OCI-LY7 (cell line): ENCODE data around the gene RADIL. TPM values are rescaled to one million over a fixed set of nuclear protein-coding genes. Genes with fewer than 3 reads are reported as not detected.

Experiments
- BruUV-seq: library from RNA; stranded (reverse); fragments of 400-500 nt; replicated peaks from 2 replicates; lab custom pipeline; 2021; lab: Mats Ljungman, UMichigan
- CTCF ChIA-PET: fragments of 300-600 bp; sonication (Branson Sonifier 250); formaldehyde crosslinking; loops from one replicate; lab custom pipeline; 2022; ENCODE audit warnings: antibody characterized with exemption; ENCODE audit not compliant: unreplicated experiment; lab: Charles Lee
- POLR2A ChIA-PET: fragments of 300-600 bp; sonication (Branson Sonifier 250); formaldehyde crosslinking; loops from one replicate; lab custom pipeline; 2022; ENCODE audit warnings: antibody characterized with exemption; lab: Charles Lee
- DNase-seq: peaks from one replicate; pipeline ENCODE4 v3.0.0-alpha.2; 2015; ENCODE audit warnings: low spot score
- H2AFZ ChIP-seq: fragments of 200-600 bp; sonication (generic), shearing (Covaris generic); 2 replicates; pipeline ENCODE4 v1.6.1; 2014; ENCODE audit warnings: mild to moderate bottlenecking, antibody characterized with exemption, low read length, moderate library complexity
- H3K27ac ChIP-seq: fragments of 200-600 bp; sonication (generic); 2 replicates; pipeline ENCODE4 v1.5.1; 2014; ENCODE audit warnings: mixed run types, low read depth, mild to moderate bottlenecking, moderate library complexity, low read length, inconsistent platforms; ENCODE audit not compliant: poor library complexity, severe bottlenecking
- H3K36me3 ChIP-seq: fragments of 200-600 bp; sonication (generic); 2 replicates; pipeline ENCODE4 v1.6.1; 2014; ENCODE audit warnings: mild to moderate bottlenecking, antibody characterized with exemption, low read length, moderate library complexity, mixed read lengths; ENCODE audit not compliant: insufficient read depth
- H3K4me1 ChIP-seq: fragments of 200-600 bp; sonication (generic); 2 replicates; pipeline ENCODE4 v1.5.1; 2014; ENCODE audit warnings: mild to moderate bottlenecking, low read length; ENCODE audit not compliant: insufficient read depth, poor library complexity, severe bottlenecking
- H3K4me2 ChIP-seq: fragments of 200-600 bp; sonication (generic); 2 replicates; pipeline ENCODE4 v1.6.1; 2014; ENCODE audit warnings: mild to moderate bottlenecking, low read length
- H3K4me3 ChIP-seq: fragments of 200-600 bp; sonication (generic); 2 replicates; pipeline ENCODE4 v1.5.1; 2014; ENCODE audit warnings: mild to moderate bottlenecking, low read depth, low read length; ENCODE audit not compliant: poor library complexity, severe bottlenecking
- H3K79me2 ChIP-seq: fragments of 200-600 bp; sonication (generic); 2 replicates; pipeline ENCODE4 v1.6.1; 2016; ENCODE audit warnings: low read depth, mild to moderate bottlenecking, low read length, moderate library complexity, mixed read lengths; ENCODE audit not compliant: insufficient read depth
- H3K9me2 ChIP-seq: fragments of 200-600 bp; sonication (generic); 2 replicates; pipeline ENCODE4 v1.6.1; 2016; ENCODE audit warnings: mild to moderate bottlenecking, low read length, mixed read lengths; ENCODE audit not compliant: insufficient read depth
- H3K9me3 ChIP-seq: fragments of 200-600 bp; sonication (generic); 2 replicates; pipeline ENCODE4 v1.6.1; 2014; ENCODE audit warnings: mild to moderate bottlenecking, mixed run types, low read length, mixed read lengths
- H4K20me1 ChIP-seq: fragments of 200-600 bp; sonication (generic); 2 replicates; pipeline ENCODE4 v1.6.1; 2014; ENCODE audit warnings: mild to moderate bottlenecking, antibody characterized with exemption, low read length, moderate library complexity, mixed read lengths; ENCODE audit not compliant: insufficient read depth
- CTCF ChIP-seq: fragments of 200-600 bp; sonication (generic); conservative IDR thresholded peaks from 2 replicates; pipeline ENCODE4 v1.5.1; 2014; ENCODE audit warnings: mild to moderate bottlenecking, antibody characterized with exemption, low read length, moderate library complexity, mixed read lengths
- EZH2phosphoT487 ChIP-seq: fragments of 200-600 bp; sonication (generic); IDR thresholded peaks from 2 replicates; pipeline ENCODE4 v1.6.1; 2018; ENCODE audit warnings: low read depth, borderline replicate concordance, mild to moderate bottlenecking, mixed run types, antibody characterized with exemption, low read length, moderate library complexity, mixed read lengths
- intact Hi-C: fragments of 100-400 bp; cut with micrococcal nuclease; formaldehyde crosslinking; loops from one replicate; pipeline ENCODE4 v1.10.0; 2022; ENCODE audit not compliant: unreplicated experiment
- total RNA-seq, 2 experiments: library from RNA; depleted of rRNA in 1 of 2; stranded (reverse); fragments of >200 nt in 1 of 2; shearing (Covaris generic) in 1 of 2; gene quantifications; 2 replicates each; pipeline ENCODE4 v1.2.3, GENCODE V29; 2014 to 2022

RADIL gene
- total RNA-seq, 2 experiments from 2014 or later: 0.34 TPM; not detected in 1

GRCh38 chr7:4771737-4772136 is 111.8 kb downstream of the RADIL start:
- Histone ChIP-seq H2AFZ (no peak overlapping the region), H3K4me2 (no peak overlapping the region), H3K36me3 (no peaks in the 10 kb centered on the region), H4K20me1 (no peaks in the 10 kb centered on the region), H3K4me1 (peaks cover 14% of the 10 kb centered on the region), H3K27ac (no peak overlapping the region), H3K9me2 (no peaks in the 10 kb centered on the region), H3K4me3 (no peak overlapping the region), H3K79me2 (peaks cover 12% of the 10 kb centered on the region), H3K9me3 (no peaks in the 10 kb centered on the region)
- POLR2A ChIA-PET: no interaction called here
- no TSS peak for BruUV-seq
- CTCF ChIA-PET: no interaction called here
- no peak for TF ChIP-seq CTCF
- no peak for TF ChIP-seq EZH2phosphoT487
- no peak for DNase-seq
- intact Hi-C loops: loop anchor here (10.0 kb wide), 1 partner anchor 203 kb away; no protein-coding TSS in a partner anchor

GRCh38 chr7:4770886-4771285 is 112.6 kb downstream of the RADIL start:
- POLR2A ChIA-PET: no interaction called here
- H3K36me3 ChIP-seq: no peaks in the 10 kb centered on the region
- intact Hi-C loops: loop anchor here (10.0 kb wide), 1 partner anchor 204 kb away; no protein-coding TSS in a partner anchor

More at GRCh38 chr7:4770886-4771285, 112.6 kb downstream of the RADIL start:
- Histone ChIP-seq H4K20me1 (no peaks in the 10 kb centered on the region), H2AFZ (no peak overlapping the region), H3K4me2 (no peak overlapping the region), H3K27ac (no peak overlapping the region), H3K9me3 (no peaks in the 10 kb centered on the region), H3K79me2 (peaks cover 3% of the 10 kb centered on the region), H3K4me3 (no peak overlapping the region), H3K9me2 (no peaks in the 10 kb centered on the region), H3K4me1 (peaks cover 7% of the 10 kb centered on the region)
- TF ChIP-seq CTCF (no peak), EZH2phosphoT487 (no peak)
- CTCF ChIA-PET: no interaction called here
- no peak for DNase-seq
- BruUV-seq: TSS peak; percentile 57
